SK-N-MC (cell line): ENCODE data around the gene ZNF747.

Experiments
- EZH2 ChIP-seq: fragments of 200-600 bp; sonication (generic); IDR thresholded peaks from one replicate; pipeline ENCODE4 v1.6.1; 2017; ENCODE audit warnings: antibody characterized with exemption
- POLR2AphosphoS5 ChIP-seq: IDR thresholded peaks from 2 replicates; pipeline ENCODE4 v1.6.1; 2012; ENCODE audit warnings: mild to moderate bottlenecking, low read depth, low read length, borderline replicate concordance

GRCh38 chr16:30481381-30481780, 53.3 kb downstream of the ZNF747 start:
- no peak for TF ChIP-seq EZH2
- TF ChIP-seq POLR2AphosphoS5, result no peak
